OCI-LY7 (cell line): ENCODE data around the gene DCDC2C.

ENCODE experiments used
- CTCF ChIP-seq: fragments of 200-600 bp; sonication (generic); conservative IDR thresholded peaks from 2 replicates; pipeline ENCODE4 v1.5.1; 2014; ENCODE audit warnings: mild to moderate bottlenecking, antibody characterized with exemption, low read length, moderate library complexity, mixed read lengths
- EZH2phosphoT487 ChIP-seq: fragments of 200-600 bp; sonication (generic); IDR thresholded peaks from 2 replicates; pipeline ENCODE4 v1.6.1; 2018; ENCODE audit warnings: low read depth, borderline replicate concordance, mild to moderate bottlenecking, mixed run types, antibody characterized with exemption, low read length, moderate library complexity, mixed read lengths

DNA sequence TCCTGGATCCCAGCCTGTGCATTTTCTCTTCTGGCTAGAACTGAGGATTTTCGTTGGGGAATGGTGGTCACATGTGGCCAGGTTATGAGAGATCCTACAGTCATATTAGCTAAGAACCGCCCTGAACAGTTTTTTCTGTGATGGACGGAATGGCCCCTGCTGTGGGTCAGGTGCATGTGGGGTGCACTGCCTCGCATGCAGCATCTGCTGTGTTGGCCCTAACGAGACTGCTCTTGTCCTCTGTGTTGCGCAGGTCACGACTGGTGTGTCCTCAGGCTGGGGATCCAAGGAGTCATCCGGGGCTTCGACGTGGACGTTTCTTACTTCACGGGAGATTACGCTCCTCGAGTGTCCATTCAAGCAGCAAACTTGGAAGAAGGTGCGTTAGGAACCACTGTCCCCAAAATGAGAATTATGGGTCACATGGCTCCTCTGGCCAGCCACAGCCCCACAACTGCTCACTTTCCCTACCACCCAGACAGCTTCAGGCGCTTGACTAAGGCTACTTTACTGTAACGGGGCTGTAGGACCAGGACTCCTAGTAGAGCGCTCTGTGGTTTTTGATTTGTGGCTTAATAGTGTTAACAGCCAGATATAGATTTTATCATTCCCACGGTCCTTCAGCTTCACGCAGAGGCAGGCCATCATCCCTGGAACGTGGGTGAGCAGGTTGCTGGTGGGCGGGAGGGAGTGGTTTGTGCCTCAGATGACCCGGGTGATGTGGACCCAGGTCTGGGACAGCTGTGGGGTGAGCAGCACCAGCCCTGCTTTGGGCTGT, 23.6 kb upstream of the DCDC2C start:
- TF ChIP-seq CTCF (no peak), EZH2phosphoT487 (no peak)
